Activated T-helper 9 cell treated with anti-CD3 and anti-CD28 coated beads, Interleukin-2, amount 50 U/mL, for 16 hours (primary cell): ENCODE measurements around the gene ZMAT5.

Experiments used
- DNase-seq: peaks from one replicate; pipeline ENCODE4 v3.0.0-alpha.2; 2020; ENCODE audit warnings: low read depth

ZMAT5 gene

DNA sequence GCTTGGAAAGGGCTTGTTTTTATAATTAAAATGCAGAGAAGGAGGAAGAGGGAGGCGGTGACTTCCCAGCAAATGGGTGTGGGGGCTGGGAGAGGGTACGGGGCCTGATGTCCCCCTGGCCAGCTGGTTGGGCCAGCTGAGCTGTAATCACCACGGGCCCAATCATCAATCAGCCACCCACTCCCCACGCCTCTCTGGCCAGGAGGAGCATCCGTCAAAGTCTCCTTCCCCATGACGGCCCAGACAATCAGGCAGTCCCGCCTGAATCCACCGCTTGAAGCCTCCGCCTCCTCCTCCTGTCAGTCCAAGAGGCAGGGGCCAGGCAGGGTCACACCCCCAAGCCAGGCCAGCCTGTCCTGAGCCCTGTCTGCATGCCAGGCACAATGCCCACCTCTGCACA, 60.3 kb downstream of the ZMAT5 start:
- no peak for DNase-seq

DNA sequence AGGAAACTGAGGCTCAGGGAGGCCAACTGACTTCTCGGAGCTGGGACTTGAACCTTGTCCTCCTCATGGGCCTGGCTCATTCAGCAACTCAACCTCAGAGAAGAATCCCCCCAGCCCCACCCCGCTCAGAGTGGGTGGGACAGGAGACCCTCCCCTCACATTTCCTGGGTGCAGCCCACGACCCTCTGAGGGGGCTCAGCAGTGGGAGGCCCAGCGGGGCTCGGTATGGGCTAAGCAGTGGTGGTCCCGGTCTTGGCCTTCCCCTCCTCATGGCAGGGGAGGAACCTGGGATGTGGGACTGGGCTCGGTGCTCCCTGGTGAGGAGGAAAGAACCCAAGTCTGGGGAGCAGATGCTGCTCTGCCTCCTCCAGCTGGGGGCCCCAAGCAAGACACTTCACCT, 61.2 kb downstream of the ZMAT5 start:
- no peak for DNase-seq

DNA sequence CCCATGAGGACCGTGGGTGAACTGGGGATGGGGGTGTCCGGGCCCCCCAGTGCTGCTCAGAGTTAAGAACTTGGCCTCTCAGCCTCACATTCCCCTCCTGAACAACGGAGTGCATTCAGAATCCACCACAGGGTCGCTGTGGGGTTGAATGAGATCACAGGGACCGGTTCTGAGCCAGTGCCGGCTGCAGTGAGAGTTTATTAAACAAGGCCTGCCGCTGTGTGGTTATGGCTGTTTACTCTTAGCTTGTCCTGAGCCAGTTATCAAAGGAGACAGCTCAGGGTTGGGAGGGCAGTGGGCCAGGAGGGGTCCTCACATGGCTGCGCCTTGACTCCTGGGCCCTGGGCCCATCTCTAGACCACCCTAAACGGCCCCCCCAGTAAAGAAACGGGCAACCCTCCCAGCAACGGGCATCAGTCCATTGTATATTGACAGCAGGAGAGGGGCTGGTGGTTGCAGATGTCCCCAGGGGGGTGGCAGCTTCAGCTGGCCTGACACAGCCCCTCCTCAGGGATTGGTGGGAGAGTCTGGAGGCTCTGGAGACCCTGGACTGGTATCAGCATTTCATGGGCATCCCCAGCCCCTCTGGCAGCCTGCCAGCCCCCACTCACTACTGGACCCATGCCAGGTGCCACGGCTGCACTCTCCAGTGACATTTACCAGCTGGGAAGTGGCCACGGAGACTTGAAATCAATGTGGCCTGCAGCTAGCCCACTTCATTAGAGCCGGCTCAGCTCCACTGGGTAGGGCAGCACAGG, 62.1 kb downstream of the ZMAT5 start:
- DNase-seq: no peak

DNA sequence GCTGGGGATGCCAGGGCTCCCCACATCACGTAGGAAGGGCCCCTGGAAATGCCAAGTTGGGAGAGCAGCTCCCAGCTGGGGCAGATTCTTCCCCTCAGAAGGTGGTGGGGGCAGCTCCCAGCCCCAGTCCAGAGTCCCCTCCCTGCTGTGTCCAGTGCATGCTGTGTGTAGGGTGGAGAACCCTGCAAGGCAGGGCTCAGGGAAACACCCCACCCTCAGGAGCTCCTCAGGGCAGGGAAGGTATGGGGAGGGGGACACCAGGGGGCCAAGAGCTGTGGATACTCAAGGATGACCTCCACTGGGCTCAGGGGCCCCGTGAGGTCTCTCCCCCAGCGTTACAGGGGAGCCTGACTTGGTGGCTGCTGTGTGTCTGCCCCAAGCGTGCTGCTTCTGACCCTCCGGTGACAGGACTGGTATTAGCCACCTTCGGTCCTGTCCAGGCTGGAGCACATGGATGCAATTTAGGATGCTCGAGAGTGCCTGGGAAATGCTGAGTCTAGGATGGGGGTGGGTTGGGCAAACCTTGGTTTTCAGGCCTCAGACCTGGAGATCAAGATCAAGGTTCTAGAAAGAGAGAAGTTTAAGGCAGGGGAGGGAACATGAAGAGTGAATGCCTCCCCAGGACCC, 63.1 kb downstream of the ZMAT5 start:
- DNase-seq: no peak

DNA sequence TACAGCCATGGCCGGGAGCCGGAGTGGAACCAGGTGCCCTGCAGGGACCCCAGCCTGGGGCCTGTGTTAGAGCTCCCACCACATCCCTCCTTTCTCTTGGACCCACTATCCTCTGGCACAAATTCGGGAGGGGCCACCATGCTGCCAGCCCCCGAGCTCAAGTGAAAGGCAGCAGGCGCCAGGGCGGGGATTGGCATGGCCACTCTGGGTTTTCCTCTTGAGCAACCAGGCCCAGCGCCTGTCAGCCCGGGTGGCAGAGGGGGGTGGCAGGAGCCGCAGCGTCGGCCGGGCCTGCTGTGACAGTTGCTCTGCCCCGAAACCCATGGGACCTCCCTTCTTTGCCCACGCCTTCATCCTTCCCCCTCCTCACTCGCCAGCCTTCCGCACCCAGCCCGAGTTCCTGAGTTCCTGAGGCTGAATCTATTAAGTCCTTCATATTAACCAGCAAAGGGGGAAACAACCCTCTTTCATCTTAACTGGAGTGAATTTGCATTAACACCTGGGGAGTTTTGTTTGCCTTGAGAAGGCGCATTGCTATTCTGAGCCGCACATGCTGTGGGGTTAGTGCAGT, 63.8 kb downstream of the ZMAT5 start:
- DNase-seq: no peak

DNA sequence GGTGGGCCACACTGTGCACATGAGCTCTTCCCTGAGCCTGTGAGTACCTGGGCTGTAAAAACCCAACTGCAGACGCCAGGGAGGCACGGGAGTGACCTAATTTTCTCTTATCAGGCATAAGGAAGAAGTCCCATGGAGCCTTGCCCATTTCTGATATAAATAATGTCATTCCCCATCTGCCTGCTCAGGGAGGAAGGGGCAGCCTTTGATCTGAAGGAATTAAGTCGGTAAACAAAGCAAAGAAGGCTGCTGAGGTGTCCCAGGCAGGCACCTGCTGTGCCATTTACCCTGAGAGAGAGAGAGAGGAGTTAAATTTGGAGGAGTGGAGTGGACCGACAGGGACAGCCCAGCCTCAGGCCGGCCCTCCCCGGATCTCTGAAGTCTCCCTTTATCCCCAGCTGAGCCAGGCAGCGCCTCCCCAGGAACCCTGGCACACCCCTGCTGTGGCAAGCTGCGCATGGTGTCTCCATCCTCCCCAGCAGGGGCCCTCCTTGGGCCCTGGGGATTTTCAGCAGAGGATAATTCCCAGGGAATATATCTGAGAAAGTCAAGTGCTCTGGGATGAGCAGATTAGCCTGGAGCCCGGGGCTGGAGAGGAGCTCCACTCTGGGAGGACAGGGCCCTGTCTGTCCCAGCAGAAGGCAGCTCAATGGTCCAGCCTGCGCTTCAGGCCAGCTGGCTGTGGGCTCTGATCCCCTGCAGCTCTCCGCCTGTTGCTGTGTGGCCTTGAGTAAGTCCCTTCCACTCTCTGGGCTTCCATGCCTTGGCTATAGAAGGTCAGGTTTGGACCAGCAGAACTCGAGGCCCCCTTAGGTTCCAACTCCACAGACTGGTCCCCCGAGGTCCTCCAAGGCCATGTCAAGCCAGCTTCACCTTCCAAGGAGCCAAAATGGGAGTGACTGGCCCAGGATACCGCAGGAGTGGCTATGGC, 64.5 kb downstream of the ZMAT5 start:
- DNase-seq: no peak

DNA sequence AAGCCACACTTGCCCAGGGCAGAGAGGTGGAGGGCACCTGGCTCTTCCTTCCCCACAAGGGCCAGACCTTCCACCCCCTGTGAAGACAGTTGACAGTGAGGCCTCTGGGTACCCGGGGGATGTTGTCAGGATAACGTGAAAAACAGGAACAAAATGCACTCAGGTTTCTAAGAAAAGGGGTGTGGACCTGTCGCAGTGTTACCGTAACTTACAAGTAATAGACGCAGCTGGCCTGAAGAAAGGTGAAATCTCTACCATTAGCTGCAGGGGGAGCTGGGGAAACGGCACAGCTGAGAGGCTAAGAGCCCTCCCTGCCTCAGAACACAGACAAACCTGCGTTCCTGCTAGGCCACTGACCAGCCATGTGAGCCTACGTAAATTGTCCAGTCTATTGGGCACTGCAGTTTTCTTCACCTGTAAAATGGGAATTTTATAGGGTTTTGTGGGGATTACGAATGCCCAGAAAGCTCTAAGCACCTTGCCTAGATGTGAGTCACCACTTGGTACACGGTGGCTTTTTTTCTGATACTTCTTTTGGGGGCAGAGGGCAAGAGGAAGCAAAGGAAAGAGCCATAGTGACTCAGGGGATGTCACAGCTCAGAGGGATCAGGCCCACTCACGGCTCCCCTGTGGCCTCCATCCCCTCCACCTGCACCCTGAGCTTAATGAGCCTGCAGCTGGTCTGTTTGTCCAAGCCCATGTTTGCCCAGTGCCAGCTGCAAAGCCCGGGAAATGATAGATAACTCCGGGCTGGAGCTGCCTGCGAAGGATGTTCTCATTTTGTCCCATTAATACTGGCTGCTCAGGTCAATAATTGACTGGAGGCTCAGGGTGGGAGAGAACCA, 65.4 kb downstream of the ZMAT5 start:
- no peak for DNase-seq

DNA sequence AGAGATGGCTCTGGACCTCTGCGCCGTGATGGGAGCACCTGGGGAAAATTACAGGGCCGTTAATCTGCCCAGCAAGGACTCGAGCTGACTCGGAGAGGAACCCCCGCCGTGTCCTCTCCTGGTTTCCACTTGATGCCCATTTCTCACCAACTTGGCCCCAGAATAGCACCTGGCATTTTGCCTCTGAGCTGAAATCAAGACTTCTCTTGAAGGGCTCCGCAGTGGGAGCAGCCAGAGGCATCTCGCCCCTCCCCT, 66.0 kb downstream of the ZMAT5 start:
- no peak for DNase-seq

DNA sequence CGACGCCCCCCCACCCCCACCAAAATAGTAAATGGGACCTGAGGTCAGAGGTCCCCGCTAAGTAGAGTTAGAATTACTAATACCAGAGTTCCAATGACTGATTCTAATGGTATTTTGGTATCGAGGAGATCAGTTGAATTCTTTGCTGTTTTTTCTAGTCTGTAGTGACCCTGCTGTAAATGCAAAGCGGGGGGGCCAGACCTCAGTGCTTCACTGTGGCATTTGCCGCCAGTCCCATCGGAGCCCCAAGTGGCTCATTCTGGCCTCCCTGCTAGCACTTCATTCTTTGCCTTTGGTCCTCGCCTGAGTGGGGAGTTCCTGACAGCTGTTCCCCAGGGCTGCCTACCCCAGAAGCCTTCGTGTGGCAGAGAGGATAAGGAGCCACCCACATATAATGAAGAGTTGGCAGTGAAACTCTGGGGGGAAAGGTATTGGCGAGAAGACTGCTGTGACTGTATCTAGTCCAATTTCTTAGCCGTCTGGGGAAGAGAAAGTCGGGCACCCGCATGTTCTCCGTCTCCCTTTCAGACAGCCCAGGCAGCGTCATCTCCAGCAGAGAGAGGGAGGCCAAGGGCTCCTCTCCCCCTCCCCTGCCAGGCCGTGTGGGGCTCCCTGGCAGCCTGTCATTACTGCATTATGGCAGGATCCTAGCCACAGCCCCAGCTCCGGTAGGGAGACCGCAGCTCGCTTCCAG, 66.5 kb downstream of the ZMAT5 start:
- no peak for DNase-seq

DNA sequence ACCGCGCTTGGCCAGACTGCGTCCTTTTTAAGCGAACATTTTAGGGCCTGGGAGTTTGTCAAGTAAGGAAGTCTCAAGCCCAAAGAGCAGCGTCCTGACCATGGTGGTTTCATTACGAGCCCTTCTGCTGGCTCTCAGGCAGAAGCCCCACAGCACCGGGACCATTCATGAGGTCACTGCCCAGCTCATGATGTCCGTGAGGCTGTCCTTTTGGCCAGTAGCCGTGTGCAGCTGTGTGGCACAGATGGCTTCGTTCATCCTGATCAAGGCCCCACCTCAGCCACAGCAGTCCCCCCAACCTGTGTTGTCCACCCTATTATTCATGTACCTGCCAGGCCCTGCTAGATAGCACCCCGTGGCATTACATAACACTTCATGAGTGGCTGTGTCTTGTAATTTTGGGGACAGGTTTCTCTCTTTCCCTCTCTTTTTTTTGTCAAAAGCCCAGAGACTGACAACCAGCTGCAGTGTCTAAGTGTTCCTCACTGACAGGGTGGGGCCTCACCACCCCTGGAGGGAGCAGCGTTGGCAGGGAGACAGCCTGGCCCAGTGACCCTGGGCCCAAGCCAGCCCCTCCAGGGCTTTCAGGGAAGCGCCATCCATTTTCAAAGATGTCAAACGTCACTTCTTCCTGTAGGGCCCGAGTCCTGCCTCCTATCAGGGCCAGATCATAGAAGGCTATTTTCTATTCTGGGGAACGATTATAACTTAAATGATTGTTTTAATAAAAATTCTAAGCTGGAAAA, 68.8 kb downstream of the ZMAT5 start:
- no peak for DNase-seq

DNA sequence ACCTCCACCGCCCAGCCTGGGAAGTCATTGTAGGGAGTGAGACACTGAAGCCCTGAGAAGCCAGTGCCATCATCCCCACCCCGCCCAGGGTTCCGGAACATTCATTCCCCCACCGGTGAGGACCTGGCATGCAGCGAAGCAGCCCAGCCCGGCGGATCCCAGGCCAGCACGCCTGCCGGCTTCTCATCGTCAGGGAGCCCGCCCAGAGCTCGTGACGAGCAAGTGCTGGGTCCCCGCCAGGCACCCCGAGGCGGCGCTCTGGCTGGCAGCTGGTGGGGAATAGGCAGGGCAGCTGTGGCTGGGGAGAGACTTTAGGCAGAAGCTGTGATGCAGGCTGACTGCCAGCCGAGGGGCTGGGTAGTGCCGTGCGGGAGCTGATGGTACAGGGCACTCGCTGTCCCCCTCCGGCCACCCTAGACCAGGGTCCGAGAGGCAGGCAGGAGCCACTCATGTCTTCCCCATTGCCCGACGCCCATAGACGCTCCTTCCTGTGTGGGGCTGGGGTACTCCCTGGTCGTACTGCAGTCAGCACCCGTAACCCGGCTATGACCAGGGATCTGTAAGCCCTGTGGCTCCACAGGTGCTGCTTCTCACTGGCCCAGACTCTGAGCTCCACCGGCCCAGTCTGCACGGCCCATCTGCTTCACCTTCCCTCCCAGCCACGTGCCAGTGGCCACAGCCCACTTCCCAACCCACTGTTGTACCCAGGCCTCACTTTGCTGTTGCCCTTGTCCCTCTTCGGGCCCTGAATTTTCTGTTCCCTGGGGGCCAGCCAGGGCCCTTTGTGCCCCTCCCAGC, 71.5 kb downstream of the ZMAT5 start:
- DNase-seq: no peak

DNA sequence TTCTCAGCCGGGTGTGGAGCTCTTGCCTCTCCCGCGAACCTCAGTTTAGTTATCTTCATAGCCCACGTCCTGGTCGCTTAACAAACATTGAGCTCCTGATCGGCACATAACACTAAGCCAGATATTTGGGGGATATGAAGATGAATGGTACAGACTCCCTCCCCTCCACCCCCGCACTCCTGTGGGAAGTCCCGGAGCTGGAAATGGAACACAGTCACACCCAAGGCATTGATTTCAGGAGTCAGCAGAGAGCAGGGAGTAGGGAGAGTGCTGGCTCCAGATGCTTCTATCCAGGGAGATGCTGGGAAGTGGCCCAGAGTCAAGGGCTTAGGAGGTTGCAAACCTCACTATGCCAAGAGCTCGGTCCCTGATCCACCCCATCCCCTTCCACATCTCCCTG, 73.1 kb downstream of the ZMAT5 start:
- no peak for DNase-seq

DNA sequence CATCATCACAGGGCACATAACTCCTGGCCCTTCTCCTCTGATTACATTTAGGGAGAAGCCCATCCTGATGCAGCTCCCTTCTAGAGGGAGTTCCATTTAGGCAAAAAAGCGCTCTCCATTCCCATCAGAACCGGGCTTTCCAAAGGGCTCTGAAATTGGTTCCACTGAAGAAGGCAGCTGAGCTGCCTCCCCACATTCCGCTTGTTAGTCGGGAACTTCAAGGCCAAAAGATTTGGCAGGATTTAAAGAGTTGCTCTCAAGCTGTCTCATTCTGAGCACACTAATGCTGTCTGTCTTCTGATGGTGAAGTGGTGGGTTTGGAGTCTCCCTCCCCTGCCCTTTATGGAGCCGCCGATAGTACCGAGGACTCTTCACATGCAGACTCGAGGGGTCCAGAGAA, 73.6 kb downstream of the ZMAT5 start:
- no peak for DNase-seq

DNA sequence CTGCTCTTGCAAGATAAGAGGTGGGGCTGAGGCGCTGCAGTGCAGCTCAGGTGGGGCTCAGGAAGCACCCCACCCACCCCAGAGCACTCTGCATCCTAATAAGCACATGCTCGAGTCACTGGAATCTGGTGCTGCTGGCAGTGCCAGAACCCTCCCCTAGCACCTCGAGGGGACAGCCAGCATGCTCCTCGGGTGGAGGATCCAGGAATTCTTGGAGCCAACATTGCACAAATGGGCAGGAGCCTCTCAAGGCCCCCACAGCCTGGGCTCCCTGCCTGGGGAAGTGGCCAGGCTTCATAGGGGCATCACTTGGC, 74.5 kb downstream of the ZMAT5 start:
- no peak for DNase-seq

DNA sequence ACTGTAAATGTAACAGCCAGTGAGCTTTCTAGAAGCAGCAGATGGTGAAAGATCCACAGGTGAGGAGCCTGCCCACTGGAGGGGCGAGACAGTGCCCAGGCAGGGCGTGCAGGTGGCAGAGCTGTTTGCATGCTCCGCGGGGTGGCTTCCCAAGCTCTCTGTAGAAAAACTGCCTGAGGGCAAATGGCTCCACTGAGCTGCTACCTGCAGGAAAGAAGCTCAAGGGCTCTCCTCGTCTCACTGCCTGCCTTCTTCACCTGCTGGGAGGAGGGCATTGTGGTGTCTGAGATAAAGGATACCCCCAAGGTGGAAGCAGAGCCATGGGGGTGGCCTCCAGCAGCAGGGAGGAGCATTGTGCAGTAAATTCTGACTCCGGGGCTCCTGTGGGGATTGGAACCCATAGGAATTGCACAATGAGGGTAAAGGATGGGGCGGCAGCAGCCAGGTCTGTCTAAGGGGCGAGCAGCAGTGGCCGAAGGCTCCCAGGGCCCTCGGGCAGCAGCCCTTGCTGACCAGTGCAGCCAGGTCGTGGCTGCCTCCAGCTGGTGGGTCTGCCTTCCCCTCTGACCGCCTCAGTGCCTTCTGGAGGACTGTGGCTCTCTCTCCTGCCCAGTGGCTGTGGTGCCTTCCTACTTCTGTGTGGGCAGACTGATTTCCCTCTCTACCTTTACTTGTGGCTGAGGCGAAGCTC, 75.0 kb downstream of the ZMAT5 start:
- DNase-seq: no peak

DNA sequence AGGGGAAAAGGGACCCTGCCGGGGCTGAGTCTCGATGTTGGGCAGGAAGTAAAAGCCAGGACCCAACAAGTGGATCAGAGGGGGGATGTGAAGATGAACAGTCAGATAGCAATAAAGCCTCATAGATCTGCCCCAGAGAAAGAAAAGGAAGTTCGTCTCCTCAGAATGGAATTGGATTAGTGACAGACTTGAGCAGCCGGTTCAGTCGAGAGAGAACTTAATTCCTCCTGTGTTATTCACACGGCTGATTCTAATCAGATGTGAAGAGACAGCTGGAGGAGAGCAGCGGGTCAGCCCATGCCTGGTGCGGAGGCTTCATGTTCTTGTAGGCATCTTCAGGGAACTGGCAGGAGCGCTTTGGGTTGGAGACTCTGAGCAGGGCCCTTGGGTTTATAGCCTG, 76.3 kb downstream of the ZMAT5 start:
- no peak for DNase-seq

DNA sequence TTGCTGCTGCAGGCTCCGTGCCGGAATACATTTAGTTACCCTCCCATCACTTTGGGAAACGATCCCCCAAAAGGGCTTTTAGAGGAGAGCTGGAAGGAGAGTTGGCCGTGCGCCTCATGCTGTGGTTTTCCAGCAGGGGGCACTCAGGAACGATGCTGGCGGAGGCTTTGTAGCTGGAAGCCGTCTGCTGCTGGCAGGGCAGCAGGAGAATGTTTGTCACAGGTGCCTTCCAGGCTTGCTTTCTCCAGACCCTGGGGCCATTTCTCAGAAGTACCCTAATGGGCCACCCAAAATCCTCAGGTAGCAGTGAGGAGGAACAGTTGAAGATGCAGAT, 77.0 kb downstream of the ZMAT5 start:
- no peak for DNase-seq

DNA sequence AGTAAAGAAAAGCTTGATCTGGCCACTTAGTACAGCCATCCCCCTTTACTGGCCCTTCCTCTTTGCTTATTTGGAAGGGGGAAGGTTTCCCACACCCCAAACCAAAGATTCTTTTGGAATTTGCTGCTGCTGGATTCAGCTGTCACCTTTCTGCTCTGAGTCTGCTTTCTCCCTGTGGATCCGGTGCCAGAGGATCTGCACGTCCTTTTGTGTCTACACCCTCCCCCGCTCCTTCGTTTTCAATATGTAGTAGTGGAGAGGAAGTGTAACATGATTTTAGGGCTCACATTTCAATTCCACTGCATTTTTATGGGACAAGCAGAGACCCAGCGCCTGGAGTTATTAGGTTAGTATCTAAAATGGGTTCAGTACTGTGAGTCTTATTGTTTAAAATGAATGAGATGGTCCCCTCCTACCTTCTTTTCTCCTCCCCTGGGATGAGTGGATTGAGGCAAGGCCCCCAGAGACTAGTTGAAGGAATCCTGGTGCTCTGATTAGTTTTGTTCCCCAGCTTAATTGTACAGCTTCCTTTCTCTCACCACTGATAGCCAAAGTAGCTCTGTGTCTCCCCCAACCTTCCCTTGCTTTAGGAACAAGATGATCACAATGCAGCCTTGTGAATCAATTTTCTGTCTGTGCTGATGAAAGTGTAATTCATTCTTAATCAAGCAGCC, 77.5 kb downstream of the ZMAT5 start:
- no peak for DNase-seq

DNA sequence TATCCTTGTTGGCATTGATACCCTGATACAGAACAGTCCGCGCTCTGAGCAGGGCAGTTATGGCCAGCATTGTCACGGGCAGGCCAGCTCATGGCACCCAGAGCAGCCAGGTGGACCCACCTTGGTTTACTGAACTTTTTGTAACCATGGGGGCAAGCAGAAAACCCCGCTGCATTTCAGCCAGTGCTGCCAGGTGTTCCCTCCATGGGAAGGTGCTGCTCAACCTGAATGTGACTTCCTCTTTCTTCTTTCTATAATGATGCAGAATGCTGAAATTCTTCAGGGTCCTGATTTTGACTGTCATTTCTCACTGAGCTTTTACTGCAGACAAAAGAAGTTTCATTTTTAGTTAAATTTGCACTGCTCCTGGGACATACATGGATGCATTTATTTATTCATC, 82.6 kb downstream of the ZMAT5 start:
- no peak for DNase-seq
